K562 (cell line): ENCODE measurements around the gene SH2D7. TPM values are rescaled to one million over a fixed set of nuclear protein-coding genes. Genes with fewer than 3 reads are reported as not detected.
A peak's percentile ranks its signal among the peaks of the same experiment; 100 is the strongest.

ENCODE experiments used
- CREM ChIP-seq: IDR thresholded peaks from 2 replicates; pipeline ENCODE4 v1.6.1; 2014; ENCODE audit warnings: antibody characterized with exemption, low read depth
- ETV1 ChIP-seq: fragments of 450-650 bp; conservative IDR thresholded peaks from 2 replicates; pipeline ENCODE4 v1.6.1; 2016; ENCODE audit warnings: missing genetic modification characterization, control low read depth, low read depth, missing compliant biosample characterization
- NRF1 ChIP-seq, 2 experiments: fragments of 450-650 bp; IDR thresholded peaks in 1 of 2; conservative IDR thresholded peaks in 1 of 2; 2 replicates each; pipeline ENCODE4 v1.6.1; 2014; ENCODE audit warnings: mild to moderate bottlenecking in 2 of 2
- PHF20 ChIP-seq: fragments of 450-650 bp; IDR thresholded peaks from 2 replicates; pipeline ENCODE4 v1.6.1; 2018; ENCODE audit not compliant: partially characterized antibody
- POLR2AphosphoS5 ChIP-seq: IDR thresholded peaks from 2 replicates; pipeline ENCODE4 v1.6.1; 2011; ENCODE audit warnings: mild to moderate bottlenecking, low read depth, low read length, moderate library complexity; ENCODE audit not compliant: control insufficient read depth, insufficient read depth
- POLR2B ChIP-seq: fragments of 450-650 bp; IDR thresholded peaks from 2 replicates; pipeline ENCODE4 v1.6.1; 2018; ENCODE audit warnings: low read depth; ENCODE audit not compliant: partially characterized antibody
- PTRF ChIP-seq: fragments of 450-650 bp; IDR thresholded peaks from 2 replicates; pipeline ENCODE4 v1.6.1; 2016; ENCODE audit warnings: mild to moderate bottlenecking, missing genetic modification characterization, missing compliant biosample characterization
- SPI1 ChIP-seq: IDR thresholded peaks from 2 replicates; pipeline ENCODE4 v1.6.1; 2011; ENCODE audit warnings: low read depth, low read length, control low read depth, borderline replicate concordance
- STAG1 ChIP-seq: sonication (generic); formaldehyde crosslinking; IDR thresholded peaks from 2 replicates; pipeline ENCODE4 v1.5.0; 2020; ENCODE audit warnings: missing genetic modification reagents, borderline replicate concordance
- TARDBP ChIP-seq: fragments of 450-650 bp; IDR thresholded peaks from 2 replicates; pipeline ENCODE4 v1.6.1; 2016
- TBP ChIP-seq: optimal IDR thresholded peaks from 2 replicates; pipeline ENCODE3; 2011; ENCODE audit warnings: low read depth, low read length, improper control_type of control experiment
- ZNF384 ChIP-seq: IDR thresholded peaks from 2 replicates; pipeline ENCODE4 v1.6.1; 2012; ENCODE audit warnings: low read depth, low read length, improper control_type of control experiment
- polyA plus RNA-seq, 8 experiments: library from polyadenylated mRNA; depleted of rRNA in 4 of 8; stranded (reverse) in 5 of 8; unstranded in 3 of 8; fragments of >200 nt; fragmentation: Nextera tagmentation in 2 of 8; fragmentation: Illumina TruSeq in 1 of 8; extraction: Ambion mirVana in 2 of 8; extraction: Trizol in 1 of 8; gene quantifications; 2 replicates each; pipeline versions ENCODE4 v1.2.1 to v1.2.3, GENCODE V29; 2011 to 2014; ENCODE audit warnings: inconsistent platforms in 1 of 8, missing spikeins in 1 of 8
- total RNA-seq, 7 experiments: library from RNA; depleted of rRNA in 6 of 7; stranded (reverse); fragments of >200 nt in 6 of 7; fragmentation: Illumina TruSeq in 2 of 7; extraction: Trizol in 2 of 7; gene quantifications; 2 replicates each; pipeline versions ENCODE4 v1.2.1 to v1.2.3, GENCODE V29; 2011 to 2021; ENCODE audit warnings: low replicate concordance in 1 of 7
- TF ChIP-seq, protein P1 (sequence below): fragments of 450-650 bp; IDR thresholded peaks from 2 replicates; pipeline ENCODE4 v1.7.1; 2018; ENCODE audit warnings: mild to moderate bottlenecking, low read depth; ENCODE audit not compliant: partially characterized antibody
- TF ChIP-seq, protein P2 (sequence below): fragments of 450-650 bp; IDR thresholded peaks from 2 replicates; pipeline ENCODE4 v1.6.1; 2014; ENCODE audit warnings: low read depth, mild to moderate bottlenecking, moderate library complexity, borderline replicate concordance
- TF ChIP-seq, protein P3 (sequence below): sonication (generic); formaldehyde crosslinking; IDR thresholded peaks from 2 replicates; pipeline ENCODE4 v1.8.0; 2022; ENCODE audit warnings: mild to moderate bottlenecking, missing genetic modification reagents
- TF ChIP-seq, protein P4 (sequence below): fragments of 150-350 bp; conservative IDR thresholded peaks from 2 replicates; pipeline ENCODE4 v1.6.1; 2014; ENCODE audit warnings: low read length

Gene SH2D7
- total and polyA plus RNA-seq, 9 of the 15 experiments (the other 6 are each of a cell fraction or from before 2014, with no cell fraction given): not detected

DNA sequence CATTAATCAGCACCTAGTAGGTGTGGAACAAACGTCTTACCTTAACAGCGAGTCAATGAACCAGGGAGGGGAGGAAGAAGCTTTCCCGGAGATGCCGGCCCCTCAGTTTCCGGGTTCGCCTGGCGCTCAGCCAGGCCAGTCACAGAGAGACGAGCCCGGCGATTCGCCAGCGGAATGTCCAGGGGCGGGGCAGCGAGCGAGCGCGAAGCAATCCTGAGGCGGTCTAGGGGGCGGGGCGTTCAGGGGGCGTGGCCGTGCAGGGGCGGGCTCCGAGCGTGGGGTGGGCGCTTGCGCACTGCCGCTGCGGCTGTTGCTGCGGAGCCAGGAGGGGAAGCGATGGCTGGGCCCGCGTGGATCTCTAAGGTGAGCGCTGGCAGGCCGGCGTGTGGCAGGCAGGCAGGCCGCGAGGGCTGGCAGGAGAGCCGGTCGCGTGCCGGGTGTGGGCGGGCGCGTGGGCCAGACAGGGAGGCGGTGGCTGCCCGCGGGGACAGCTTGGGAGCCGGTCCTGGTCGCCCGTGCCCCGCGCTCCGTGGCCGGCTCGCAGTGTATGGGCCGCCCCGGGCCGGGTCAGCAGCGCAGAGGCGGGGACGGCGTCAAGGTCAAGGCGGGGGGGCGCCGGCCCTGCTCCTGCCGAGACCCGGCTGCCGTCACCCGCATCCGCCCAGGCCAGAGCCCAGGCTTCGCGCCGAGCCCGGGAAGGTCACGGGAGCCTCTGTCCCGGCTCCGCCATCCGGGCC is 56.9 kb downstream of the SH2D7 start, which contains the start of gene IDH3A (continued):
- TF ChIP-seq, protein P1, sequence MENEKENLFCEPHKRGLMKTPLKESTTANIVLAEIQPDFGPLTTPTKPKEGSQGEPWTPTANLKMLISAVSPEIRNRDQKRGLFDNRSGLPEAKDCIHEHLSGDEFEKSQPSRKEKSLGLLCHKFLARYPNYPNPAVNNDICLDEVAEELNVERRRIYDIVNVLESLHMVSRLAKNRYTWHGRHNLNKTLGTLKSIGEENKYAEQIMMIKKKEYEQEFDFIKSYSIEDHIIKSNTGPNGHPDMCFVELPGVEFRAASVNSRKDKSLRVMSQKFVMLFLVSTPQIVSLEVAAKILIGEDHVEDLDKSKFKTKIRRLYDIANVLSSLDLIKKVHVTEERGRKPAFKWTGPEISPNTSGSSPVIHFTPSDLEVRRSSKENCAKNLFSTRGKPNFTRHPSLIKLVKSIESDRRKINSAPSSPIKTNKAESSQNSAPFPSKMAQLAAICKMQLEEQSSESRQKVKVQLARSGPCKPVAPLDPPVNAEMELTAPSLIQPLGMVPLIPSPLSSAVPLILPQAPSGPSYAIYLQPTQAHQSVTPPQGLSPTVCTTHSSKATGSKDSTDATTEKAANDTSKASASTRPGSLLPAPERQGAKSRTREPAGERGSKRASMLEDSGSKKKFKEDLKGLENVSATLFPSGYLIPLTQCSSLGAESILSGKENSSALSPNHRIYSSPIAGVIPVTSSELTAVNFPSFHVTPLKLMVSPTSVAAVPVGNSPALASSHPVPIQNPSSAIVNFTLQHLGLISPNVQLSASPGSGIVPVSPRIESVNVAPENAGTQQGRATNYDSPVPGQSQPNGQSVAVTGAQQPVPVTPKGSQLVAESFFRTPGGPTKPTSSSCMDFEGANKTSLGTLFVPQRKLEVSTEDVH: peak; percentile 57
- TF ChIP-seq ZNF384 (peak; percentile 58; the same call in 1 of the 2 replicates), PHF20 (peak; percentile 45), PTRF (tag) (no peak), TBP (peak; percentile 75), SPI1 (peak; percentile 34; the same call in 1 of the 2 replicates), STAG1 (CRISPR knock-in tag) (0 out of 2 replicates have a peak, but pooled peaks have one; percentile 19), CREM (peak; percentile 40), TARDBP (peak; percentile 33; the same call in 1 of the 2 replicates), POLR2AphosphoS5 (peak; percentile 86), ETV1 (peak; percentile 46; the same call in 1 of the 2 replicates), NRF1 (conservative IDR thresholded peaks at IDR 0.05 in 1 of 2, IDR thresholded peaks at IDR 0.05 in 1 of 2) (peak; percentile 89 to 90), POLR2B (peak; percentile 71)
- TF ChIP-seq, protein P2, sequence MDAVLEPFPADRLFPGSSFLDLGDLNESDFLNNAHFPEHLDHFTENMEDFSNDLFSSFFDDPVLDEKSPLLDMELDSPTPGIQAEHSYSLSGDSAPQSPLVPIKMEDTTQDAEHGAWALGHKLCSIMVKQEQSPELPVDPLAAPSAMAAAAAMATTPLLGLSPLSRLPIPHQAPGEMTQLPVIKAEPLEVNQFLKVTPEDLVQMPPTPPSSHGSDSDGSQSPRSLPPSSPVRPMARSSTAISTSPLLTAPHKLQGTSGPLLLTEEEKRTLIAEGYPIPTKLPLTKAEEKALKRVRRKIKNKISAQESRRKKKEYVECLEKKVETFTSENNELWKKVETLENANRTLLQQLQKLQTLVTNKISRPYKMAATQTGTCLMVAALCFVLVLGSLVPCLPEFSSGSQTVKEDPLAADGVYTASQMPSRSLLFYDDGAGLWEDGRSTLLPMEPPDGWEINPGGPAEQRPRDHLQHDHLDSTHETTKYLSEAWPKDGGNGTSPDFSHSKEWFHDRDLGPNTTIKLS: peak; percentile 32; the same call in 1 of the 2 replicates
- TF ChIP-seq, protein P3, sequence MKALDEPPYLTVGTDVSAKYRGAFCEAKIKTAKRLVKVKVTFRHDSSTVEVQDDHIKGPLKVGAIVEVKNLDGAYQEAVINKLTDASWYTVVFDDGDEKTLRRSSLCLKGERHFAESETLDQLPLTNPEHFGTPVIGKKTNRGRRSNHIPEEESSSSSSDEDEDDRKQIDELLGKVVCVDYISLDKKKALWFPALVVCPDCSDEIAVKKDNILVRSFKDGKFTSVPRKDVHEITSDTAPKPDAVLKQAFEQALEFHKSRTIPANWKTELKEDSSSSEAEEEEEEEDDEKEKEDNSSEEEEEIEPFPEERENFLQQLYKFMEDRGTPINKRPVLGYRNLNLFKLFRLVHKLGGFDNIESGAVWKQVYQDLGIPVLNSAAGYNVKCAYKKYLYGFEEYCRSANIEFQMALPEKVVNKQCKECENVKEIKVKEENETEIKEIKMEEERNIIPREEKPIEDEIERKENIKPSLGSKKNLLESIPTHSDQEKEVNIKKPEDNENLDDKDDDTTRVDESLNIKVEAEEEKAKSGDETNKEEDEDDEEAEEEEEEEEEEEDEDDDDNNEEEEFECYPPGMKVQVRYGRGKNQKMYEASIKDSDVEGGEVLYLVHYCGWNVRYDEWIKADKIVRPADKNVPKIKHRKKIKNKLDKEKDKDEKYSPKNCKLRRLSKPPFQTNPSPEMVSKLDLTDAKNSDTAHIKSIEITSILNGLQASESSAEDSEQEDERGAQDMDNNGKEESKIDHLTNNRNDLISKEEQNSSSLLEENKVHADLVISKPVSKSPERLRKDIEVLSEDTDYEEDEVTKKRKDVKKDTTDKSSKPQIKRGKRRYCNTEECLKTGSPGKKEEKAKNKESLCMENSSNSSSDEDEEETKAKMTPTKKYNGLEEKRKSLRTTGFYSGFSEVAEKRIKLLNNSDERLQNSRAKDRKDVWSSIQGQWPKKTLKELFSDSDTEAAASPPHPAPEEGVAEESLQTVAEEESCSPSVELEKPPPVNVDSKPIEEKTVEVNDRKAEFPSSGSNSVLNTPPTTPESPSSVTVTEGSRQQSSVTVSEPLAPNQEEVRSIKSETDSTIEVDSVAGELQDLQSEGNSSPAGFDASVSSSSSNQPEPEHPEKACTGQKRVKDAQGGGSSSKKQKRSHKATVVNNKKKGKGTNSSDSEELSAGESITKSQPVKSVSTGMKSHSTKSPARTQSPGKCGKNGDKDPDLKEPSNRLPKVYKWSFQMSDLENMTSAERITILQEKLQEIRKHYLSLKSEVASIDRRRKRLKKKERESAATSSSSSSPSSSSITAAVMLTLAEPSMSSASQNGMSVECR: peak; percentile 84
- TF ChIP-seq, protein P4, sequence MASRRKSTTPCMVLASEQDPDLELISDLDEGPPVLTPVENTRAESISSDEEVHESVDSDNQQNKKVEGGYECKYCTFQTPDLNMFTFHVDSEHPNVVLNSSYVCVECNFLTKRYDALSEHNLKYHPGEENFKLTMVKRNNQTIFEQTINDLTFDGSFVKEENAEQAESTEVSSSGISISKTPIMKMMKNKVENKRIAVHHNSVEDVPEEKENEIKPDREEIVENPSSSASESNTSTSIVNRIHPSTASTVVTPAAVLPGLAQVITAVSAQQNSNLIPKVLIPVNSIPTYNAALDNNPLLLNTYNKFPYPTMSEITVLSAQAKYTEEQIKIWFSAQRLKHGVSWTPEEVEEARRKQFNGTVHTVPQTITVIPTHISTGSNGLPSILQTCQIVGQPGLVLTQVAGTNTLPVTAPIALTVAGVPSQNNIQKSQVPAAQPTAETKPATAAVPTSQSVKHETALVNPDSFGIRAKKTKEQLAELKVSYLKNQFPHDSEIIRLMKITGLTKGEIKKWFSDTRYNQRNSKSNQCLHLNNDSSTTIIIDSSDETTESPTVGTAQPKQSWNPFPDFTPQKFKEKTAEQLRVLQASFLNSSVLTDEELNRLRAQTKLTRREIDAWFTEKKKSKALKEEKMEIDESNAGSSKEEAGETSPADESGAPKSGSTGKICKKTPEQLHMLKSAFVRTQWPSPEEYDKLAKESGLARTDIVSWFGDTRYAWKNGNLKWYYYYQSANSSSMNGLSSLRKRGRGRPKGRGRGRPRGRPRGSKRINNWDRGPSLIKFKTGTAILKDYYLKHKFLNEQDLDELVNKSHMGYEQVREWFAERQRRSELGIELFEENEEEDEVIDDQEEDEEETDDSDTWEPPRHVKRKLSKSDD: no peak
